PC-3 (cell line): ENCODE measurements around the gene TMCC2.

Experiments used
- EZH2 ChIP-seq: fragments of 300-600 bp; sonication (generic); IDR thresholded peaks from one replicate; pipeline ENCODE4 v1.6.1; 2017; ENCODE audit warnings: antibody characterized with exemption, mild to moderate bottlenecking, low read length; ENCODE audit not compliant: unreplicated experiment
- EZH2phosphoT487 ChIP-seq: fragments of 300-600 bp; sonication (generic); IDR thresholded peaks from 2 replicates; pipeline ENCODE4 v1.6.1; 2018; ENCODE audit warnings: mild to moderate bottlenecking, antibody characterized with exemption, low read length, borderline replicate concordance
- TF ChIP-seq, protein P1 (sequence below): fragments of 300-600 bp; sonication (generic); conservative IDR thresholded peaks from 2 replicates; pipeline ENCODE4 v1.5.1; 2017; ENCODE audit warnings: antibody characterized with exemption, low read depth, mild to moderate bottlenecking, low read length

DNA sequence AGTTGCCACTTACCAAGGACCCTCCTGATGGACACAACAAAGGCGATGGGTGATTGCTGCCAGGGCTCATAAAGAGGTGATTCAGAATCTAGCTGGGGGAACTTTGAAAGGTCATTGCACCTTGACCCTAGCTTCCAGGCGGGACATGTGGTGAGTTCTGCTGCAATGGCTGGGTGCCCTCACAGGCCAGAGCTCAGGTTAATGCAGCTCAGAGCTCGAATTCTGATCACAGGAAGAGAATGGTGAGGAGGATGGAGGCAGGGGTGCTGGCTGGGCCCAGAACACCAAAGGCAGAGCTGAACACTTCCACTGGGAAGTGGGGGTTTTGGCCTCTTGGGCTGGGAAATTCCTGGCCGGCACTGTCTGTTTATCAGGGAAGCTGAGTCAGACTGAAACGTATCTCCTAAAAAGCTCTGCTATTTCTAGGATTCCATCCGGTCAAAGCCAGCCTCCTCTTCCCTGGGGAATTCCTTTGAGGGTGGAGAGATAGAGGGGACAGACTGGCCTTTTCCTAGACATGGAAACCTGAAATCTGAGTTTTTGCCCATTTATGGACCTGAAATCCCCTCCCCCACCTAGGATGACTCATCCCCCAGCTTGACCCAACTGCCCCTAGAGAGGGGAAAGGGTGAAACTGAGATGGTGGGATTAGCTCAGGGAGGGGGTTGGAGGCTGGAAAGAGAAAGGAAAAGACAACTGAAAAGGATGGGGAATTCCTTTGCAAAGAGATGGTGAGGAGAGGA, 66.6 kb downstream of the TMCC2 start:
- TF ChIP-seq, protein P1, sequence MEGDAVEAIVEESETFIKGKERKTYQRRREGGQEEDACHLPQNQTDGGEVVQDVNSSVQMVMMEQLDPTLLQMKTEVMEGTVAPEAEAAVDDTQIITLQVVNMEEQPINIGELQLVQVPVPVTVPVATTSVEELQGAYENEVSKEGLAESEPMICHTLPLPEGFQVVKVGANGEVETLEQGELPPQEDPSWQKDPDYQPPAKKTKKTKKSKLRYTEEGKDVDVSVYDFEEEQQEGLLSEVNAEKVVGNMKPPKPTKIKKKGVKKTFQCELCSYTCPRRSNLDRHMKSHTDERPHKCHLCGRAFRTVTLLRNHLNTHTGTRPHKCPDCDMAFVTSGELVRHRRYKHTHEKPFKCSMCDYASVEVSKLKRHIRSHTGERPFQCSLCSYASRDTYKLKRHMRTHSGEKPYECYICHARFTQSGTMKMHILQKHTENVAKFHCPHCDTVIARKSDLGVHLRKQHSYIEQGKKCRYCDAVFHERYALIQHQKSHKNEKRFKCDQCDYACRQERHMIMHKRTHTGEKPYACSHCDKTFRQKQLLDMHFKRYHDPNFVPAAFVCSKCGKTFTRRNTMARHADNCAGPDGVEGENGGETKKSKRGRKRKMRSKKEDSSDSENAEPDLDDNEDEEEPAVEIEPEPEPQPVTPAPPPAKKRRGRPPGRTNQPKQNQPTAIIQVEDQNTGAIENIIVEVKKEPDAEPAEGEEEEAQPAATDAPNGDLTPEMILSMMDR = no peak
- TF ChIP-seq EZH2 (no peak), EZH2phosphoT487 (no peak)
